HAP-1 (cell line): ENCODE data around the gene EHD4.

Experiments
- DNase-seq, 2 experiments: peaks; one replicate each; pipeline ENCODE4 v3.0.0-alpha.2; 2016 to 2020; ENCODE audit warnings: low spot score in 2 of 2
- H3K27me3 ChIP-seq: fragments of 250-450 bp; sonication (Bioruptor Pico); 2 replicates; pipeline ENCODE4 v1.5.1; 2020; ENCODE audit warnings: low read depth, mild to moderate bottlenecking, moderate library complexity
- H3K36me3 ChIP-seq: fragments of 250-450 bp; sonication (Bioruptor Pico); replicated peaks from 2 replicates; pipeline ENCODE4 v1.5.1; 2020; ENCODE audit warnings: mild to moderate bottlenecking
- H3K4me1 ChIP-seq: fragments of 250-450 bp; sonication (Bioruptor Pico); 2 replicates; pipeline ENCODE4 v1.5.1; 2020; ENCODE audit warnings: mild to moderate bottlenecking
- H3K4me3 ChIP-seq: fragments of 250-450 bp; sonication (Bioruptor Pico); 2 replicates; pipeline ENCODE4 v1.5.1; 2020; ENCODE audit warnings: mild to moderate bottlenecking, moderate library complexity
- H3K9me3 ChIP-seq: fragments of 250-450 bp; sonication (Bioruptor Pico); 2 replicates; pipeline ENCODE4 v1.5.1; 2020; ENCODE audit warnings: mild to moderate bottlenecking, moderate library complexity
- in situ Hi-C: fragments of 300-500 bp; cut with MboI; formaldehyde crosslinking; loops from 3 replicates; pipeline ENCODE4 v1.14.3; 2020; ENCODE audit warnings: low sequenced_read_pairs, inconsistent platforms, mixed read lengths

EHD4 gene

DNA sequence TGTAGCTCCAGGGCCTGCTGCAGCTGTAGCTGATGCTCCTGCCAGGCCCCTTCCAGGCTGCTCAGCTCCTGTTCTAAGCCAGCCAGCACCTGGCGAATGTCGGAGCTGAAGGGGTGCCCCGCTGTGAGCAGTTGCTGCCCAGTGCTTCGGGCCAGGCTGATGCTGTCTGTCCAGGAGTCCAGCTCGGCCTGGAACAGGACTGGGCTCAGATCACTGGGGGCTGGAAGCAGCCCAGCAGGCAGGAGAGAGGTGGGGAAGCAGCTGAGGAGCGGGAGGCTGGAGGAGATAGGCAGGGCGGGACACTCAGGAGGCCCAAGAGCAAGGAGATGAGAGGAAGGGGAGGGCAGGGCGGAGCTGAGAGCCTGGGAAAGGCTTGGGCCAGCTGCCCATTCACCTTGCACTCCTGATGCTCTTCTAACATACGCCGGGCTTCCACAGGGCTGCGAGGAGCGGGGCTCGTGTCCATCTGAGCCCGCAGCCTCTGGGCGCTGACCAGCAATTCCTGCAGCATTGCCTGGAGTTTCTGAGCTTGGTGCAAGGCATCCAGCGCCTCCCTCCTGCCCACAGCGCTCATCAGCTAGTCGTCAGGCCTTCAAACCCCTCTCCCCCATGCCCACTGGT lies 110.5 kb downstream of the EHD4 start:
- in situ Hi-C loops: no loop called here
- DNase-seq: no peak
- no peaks in the 10 kb centered on the region for H3K36me3 ChIP-seq
- no peaks in the 10 kb centered on the region for H3K27me3 ChIP-seq
- no peaks in the 10 kb centered on the region for H3K9me3 ChIP-seq
- no peaks in the 10 kb centered on the region for H3K4me1 ChIP-seq
- no peak overlapping the region for H3K4me3 ChIP-seq

DNA sequence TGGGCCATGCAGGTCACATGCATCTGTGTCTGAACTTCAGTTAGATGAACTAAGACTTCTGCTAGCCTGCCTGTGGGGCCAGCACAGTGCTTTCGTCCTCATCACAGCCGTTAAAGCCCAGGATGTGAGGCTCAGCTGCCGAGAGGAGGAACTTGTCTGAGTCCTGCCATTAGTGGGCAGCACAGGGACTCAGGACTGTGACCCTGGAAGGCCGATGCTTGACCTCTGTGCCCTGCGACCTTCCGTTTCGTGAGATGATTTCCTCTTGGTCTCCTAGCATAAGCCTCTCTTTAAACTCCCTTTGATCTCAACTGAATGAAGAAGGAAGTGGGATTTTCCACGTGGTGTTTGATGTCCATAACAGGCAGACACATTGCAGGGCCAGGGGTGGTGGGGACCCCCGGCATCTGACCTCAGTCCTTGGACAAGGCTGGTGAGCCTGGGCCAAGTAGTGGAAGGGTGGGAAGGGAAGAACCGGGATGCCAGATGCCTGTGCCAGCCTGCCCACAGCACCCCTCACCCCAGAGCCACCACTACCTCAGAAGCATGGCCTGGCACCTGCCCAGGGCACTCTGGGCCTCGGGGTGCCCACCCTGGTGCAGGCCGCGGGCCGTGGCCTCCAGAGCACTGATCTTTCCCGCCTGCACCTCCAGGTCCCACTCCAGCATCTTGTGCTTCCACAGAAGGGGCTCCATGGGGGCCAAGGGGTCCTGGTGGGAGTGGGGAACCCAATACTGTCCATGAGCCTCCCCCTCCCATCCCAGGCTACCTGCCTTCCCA lies 112.1 kb downstream of the EHD4 start:
- H3K27me3 ChIP-seq: no peaks in the 10 kb centered on the region
- H3K4me3 ChIP-seq: no peak overlapping the region
- in situ Hi-C loops: no loop called here
- H3K4me1 ChIP-seq: no peaks in the 10 kb centered on the region
- H3K36me3 ChIP-seq: no peaks in the 10 kb centered on the region
- no peaks in the 10 kb centered on the region for H3K9me3 ChIP-seq
- DNase-seq: no peak

DNA sequence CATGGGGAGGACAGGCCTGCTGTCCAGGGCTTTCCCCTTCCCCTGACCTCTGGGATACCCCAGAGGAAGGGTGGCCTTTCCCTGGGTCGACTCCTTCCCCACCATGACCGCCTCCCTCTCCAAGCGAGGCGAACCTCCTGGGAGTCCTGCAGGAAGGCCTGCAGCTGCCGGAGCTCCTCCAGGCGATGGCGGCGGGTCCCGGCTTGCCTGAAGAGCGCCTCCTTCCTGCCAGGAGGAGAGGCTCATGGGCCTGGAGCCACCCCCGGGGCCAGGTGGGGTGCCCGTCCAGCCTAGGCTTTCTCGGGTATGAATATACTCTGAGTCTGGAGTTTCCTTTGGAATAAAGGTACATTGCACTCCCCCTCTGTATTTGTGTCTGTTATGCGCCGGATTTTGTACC lies 113.6 kb downstream of the EHD4 start:
- in situ Hi-C loops: no loop called here
- no peak for DNase-seq
- H3K4me3 ChIP-seq: no peak overlapping the region
- no peaks in the 10 kb centered on the region for H3K36me3 ChIP-seq
- no peaks in the 10 kb centered on the region for H3K9me3 ChIP-seq
- H3K27me3 ChIP-seq: no peaks in the 10 kb centered on the region
- H3K4me1 ChIP-seq: no peaks in the 10 kb centered on the region

GRCh38 chr15:41857316-41857715 lies 115.0 kb downstream of the EHD4 start:
- Histone ChIP-seq H3K27me3 (no peaks in the 10 kb centered on the region), H3K36me3 (no peaks in the 10 kb centered on the region), H3K9me3 (no peaks in the 10 kb centered on the region), H3K4me3 (no peak overlapping the region), H3K4me1 (no peaks in the 10 kb centered on the region)
- in situ Hi-C loops: no loop called here
- no peak for DNase-seq

DNA sequence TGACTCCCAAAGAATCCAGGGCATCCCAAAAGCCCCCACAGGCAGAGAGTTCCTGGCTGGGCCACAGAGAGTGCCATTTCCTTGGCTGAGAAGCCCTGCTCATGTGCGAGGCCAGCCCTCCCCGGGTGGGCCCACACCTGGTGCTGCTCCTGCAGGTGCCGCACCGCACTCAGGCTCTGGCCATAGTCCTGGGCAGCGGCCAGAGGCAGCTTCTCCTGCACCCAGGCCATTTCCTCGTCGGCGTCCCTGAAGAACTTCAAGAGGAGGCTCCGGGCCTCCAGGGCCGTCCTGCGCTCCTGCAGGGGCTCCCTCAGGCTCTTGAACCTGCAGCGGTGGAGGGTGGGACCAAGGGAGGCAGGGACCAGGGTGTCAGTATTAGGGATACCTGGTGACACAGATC lies 115.6 kb downstream of the EHD4 start:
- Histone ChIP-seq H3K4me1 (no peaks in the 10 kb centered on the region), H3K4me3 (no peak overlapping the region), H3K36me3 (no peaks in the 10 kb centered on the region), H3K27me3 (no peaks in the 10 kb centered on the region), H3K9me3 (no peaks in the 10 kb centered on the region)
- DNase-seq: no peak
- in situ Hi-C loops: no loop called here

DNA sequence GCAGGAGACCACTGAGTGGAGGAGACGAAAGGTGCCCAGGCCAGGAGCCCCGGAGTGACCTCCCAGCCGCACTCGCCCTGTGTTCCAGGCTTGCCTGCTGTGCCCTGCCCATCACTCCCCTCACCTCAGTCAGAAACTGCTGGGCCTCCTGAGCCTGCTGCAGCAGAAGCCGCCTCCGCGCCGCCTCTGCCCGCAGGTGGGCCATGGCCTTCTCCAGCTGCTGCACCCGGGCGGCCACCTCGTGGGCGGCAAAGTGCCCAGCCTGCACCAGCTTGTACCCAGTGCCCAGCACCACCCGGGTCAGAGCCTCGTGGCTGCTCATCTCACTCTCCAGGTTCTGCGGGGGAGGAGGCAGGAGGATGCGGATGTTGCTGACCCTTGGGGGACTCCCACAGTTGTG lies 116.1 kb downstream of the EHD4 start:
- no peaks in the 10 kb centered on the region for H3K27me3 ChIP-seq

GRCh38 chr15:41855261-41855961 lies 116.9 kb downstream of the EHD4 start:
- Histone ChIP-seq H3K4me3 (no peak overlapping the region), H3K4me1 (no peaks in the 10 kb centered on the region), H3K27me3 (no peaks in the 10 kb centered on the region), H3K36me3 (no peaks in the 10 kb centered on the region), H3K9me3 (no peaks in the 10 kb centered on the region)
- in situ Hi-C loops: no loop called here
- DNase-seq: no peak

More for the DNA sequence above, 116.1 kb downstream of the EHD4 start:
- no peak for DNase-seq
- no peak overlapping the region for H3K4me3 ChIP-seq
- in situ Hi-C loops: no loop called here
- H3K9me3 ChIP-seq: no peaks in the 10 kb centered on the region
- H3K4me1 ChIP-seq: no peaks in the 10 kb centered on the region
- no peaks in the 10 kb centered on the region for H3K36me3 ChIP-seq

DNA sequence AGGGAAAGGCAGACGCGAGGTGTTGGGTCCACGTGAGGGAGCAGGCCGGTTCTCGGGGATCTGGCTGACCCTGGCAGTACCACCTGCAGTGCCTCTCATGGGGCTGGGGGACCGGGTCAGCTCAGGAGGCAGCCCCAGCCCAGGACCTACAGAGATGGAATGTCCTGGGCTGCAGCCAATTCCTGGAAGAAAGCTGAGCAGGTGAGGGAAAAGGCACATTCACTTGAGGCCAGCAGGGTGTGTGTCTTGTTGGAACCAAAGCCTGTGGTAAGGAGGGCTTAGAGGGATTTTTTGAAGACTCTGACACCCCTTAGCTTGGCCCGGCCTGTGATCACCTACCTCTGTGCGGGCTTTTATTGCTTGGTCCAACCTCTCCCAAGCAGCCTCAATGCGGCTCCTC lies 117.9 kb downstream of the EHD4 start:
- in situ Hi-C loops: no loop called here
- Histone ChIP-seq H3K27me3 (no peaks in the 10 kb centered on the region), H3K4me3 (no peak overlapping the region), H3K36me3 (no peaks in the 10 kb centered on the region), H3K4me1 (no peaks in the 10 kb centered on the region), H3K9me3 (no peaks in the 10 kb centered on the region)
- DNase-seq: no peak

DNA sequence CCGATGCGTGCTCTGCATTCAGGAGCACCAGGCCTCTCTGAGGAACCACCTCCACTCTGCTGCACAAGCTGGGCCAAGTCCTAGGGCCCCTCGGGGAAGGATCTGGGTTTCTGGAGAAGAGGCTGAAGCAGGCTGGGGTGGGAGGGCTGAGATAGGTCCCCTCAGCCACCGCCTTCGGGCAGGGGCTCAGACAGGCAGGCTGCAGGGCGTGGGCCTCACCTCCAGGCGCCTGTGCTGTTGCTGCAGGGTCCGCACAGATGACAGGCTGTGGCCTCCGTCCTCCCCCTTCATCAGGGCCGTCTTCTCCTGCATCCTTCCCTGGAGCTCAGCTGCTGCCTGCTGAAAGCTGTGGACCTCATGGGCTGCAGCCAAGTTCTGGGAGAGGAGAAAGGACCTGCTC lies 118.5 kb downstream of the EHD4 start:
- Histone ChIP-seq H3K4me3 (no peak overlapping the region), H3K9me3 (no peaks in the 10 kb centered on the region), H3K27me3 (no peaks in the 10 kb centered on the region), H3K4me1 (no peaks in the 10 kb centered on the region), H3K36me3 (no peaks in the 10 kb centered on the region)
- in situ Hi-C loops: no loop called here
- no peak for DNase-seq

DNA sequence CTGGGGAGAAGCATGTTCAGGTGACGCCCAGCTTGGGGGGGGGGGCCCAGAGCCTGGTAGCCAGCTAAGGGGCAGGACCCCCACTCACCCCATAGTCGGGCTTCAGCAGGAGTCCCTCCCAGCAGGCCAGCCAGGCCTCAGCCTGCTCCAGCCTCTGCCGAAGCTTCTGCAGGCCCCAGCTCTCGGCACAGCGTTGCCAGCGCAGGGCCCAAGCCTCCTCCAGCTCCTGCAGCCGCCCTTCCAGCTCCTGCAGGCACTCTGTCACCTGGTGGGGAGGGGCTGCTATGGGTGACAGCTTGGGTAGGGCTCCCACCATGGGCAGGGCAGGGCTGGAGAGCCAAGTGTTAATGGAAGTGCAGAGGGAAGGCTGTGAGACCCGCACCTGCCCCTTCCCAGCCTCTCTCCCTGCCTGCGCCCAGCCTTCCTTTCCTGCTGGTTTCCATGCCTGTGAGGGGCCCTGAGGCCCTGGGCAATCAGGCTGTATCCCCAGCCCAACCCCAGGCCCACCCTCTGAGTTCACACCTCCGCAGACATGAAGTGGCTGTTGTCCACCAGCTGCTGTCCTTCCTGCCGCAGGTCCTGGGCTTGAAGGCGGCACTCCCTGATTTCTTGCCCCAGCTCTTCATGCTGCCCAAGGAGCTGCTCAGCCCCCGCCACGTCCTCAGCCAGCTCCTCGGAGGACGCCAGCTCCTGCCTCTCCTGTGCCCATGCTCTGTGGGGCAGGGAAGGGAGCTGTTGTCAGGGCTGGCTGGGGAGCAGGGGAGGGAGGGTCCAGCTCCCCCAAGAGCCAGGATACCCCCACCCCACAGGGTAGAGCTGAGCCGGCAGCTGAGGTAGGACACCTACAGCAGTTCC lies 119.4 kb downstream of the EHD4 start:
- Histone ChIP-seq H3K27me3 (no peaks in the 10 kb centered on the region), H3K4me1 (no peaks in the 10 kb centered on the region), H3K36me3 (no peaks in the 10 kb centered on the region), H3K9me3 (no peaks in the 10 kb centered on the region), H3K4me3 (no peak overlapping the region)
- DNase-seq: no peak
- in situ Hi-C loops: no loop called here

DNA sequence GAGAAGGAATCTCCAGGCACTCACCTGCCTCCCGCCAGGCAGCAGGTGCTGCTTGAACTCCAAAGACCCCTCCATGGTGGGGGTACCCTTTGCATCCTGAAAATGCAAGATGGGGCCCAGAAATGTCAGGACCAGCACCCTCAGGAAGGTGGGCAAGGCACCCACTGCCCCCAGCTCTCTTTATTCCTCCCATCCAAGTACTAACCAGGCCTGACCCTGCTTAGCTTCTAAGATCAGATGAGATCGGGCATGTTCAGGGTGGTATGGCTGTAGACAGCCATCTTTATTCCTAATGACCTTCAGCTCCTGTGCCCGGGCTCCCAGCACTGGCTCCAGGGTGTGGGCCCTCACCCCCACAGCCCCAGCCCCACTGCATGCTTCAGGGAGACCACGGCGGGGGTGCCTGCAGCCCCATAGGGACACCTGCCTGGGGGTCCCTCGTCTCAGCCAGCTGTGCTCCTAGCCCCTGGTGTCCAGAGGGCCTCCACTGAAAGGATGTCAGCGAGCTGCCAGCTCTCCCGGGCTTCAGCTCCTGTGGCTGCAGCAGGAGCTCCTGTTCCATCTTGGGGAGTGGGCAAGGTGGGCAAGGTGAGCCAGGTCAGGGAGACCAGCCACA lies 120.5 kb downstream of the EHD4 start:
- H3K4me1 ChIP-seq: no peaks in the 10 kb centered on the region
- H3K36me3 ChIP-seq: no peaks in the 10 kb centered on the region
- no peaks in the 10 kb centered on the region for H3K9me3 ChIP-seq
- in situ Hi-C loops: no loop called here
- no peak for DNase-seq
- H3K27me3 ChIP-seq: no peaks in the 10 kb centered on the region
- no peak overlapping the region for H3K4me3 ChIP-seq

DNA sequence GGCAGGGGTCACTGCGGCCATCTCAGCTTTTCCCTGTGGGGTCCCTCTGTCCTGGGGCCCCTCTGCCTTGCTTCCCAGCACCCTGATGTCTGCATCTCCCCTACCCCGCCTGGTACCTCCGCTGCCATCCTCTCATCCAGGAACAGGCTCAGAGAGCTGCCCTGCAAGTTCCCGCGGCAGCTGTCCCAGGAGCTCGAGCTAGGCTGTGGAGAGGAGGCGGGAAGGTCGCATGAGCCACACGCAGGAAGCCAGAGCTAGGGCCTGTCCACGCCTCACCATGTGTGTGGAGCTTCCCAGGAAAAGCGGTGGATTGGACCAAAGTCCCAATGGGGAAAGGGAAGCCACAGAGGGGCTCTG lies 121.2 kb downstream of the EHD4 start:
- Histone ChIP-seq H3K27me3 (no peaks in the 10 kb centered on the region), H3K4me1 (no peaks in the 10 kb centered on the region), H3K4me3 (no peak overlapping the region), H3K9me3 (no peaks in the 10 kb centered on the region), H3K36me3 (no peaks in the 10 kb centered on the region)
- in situ Hi-C loops: no loop called here
- DNase-seq: no peak

- Histone ChIP-seq H3K36me3 (no peaks in the 10 kb centered on the region), H3K27me3 (no peaks in the 10 kb centered on the region)
- DNase-seq: no peak
Observed at GRCh38 chr15:41850482-41851166, 121.7 kb downstream of the EHD4 start.

More at GRCh38 chr15:41850482-41851166, 121.7 kb downstream of the EHD4 start:
- Histone ChIP-seq H3K4me3 (no peak overlapping the region), H3K9me3 (no peaks in the 10 kb centered on the region), H3K4me1 (no peaks in the 10 kb centered on the region)
- in situ Hi-C loops: no loop called here
